SH-SY5Y (cell line): Measurements from ENCODE around the gene LENG9.

Experiments used
- GATA2 ChIP-seq: IDR thresholded peaks from 2 replicates; pipeline ENCODE4 v1.6.1; 2011; ENCODE audit warnings: mild to moderate bottlenecking, low read depth, low read length
- GATA3 ChIP-seq: IDR thresholded peaks from 2 replicates; pipeline ENCODE4 v1.6.1; 2011; ENCODE audit warnings: low read depth, mild to moderate bottlenecking, low read length, moderate library complexity

GRCh38 chr19:54452626-54453025, 11.0 kb downstream of the LENG9 start:
- no peak for TF ChIP-seq GATA2
- TF ChIP-seq GATA3, result no peak
